Measurements from ENCODE around the gene ARHGEF11. TPM values are rescaled to one million over a fixed set of nuclear protein-coding genes. Genes with fewer than 3 reads are reported as not detected.

The ARHGEF11 gene
- total and polyA plus RNA-seq, 2 donors (not counting 1 experiment from before 2014, with no cell fraction given): 1.0 to 4.6 TPM

- WGBS (ENCODE audit: insufficient coverage): 90% methylated on average over 4 of the region's 5 CpGs
- CTCF ChIA-PET: no interaction called here
These were observed 38.2 kb downstream of the ARHGEF11 start for GRCh38 chr1:157007306-157007705.

GRCh38 chr1:157006676-157007075 is 38.9 kb downstream of the ARHGEF11 start:
- no peaks in the 10 kb centered on the region for H3K79me2 ChIP-seq (ENCODE audit: control insufficient read depth, insufficient read depth, low read length)
- ATAC-seq (ENCODE audit: low read depth) (no peak), DNase-seq (no peak)
- 100% methylated on average over 1 of the region's 2 CpGs for WGBS (ENCODE audit: insufficient coverage)
- Mint-ChIP-seq H3K4me3 (no peak overlapping the region), H3K9me3 (ENCODE audit: insufficient read depth) (no peaks in the 10 kb centered on the region), H3K27me3 (peaks cover 38% of the 10 kb centered on the region), H3K4me1 (no peaks in the 10 kb centered on the region), H3K27ac (no peak overlapping the region)
- ChIA-PET CTCF (no interaction called here), POLR2A (no interaction called here)
- H3K4me1 ChIP-seq (ENCODE audit: control insufficient read depth in 2 of 2, insufficient read depth in 2 of 2, low read length in 2 of 2): no peaks in the 10 kb centered on the region
- H3K27ac ChIP-seq (ENCODE audit: low read length in 2 of 2): no peak overlapping the region
- H3K9ac ChIP-seq (ENCODE audit: low read length): no peak overlapping the region
- no peak overlapping the region for H3K4me3 ChIP-seq (ENCODE audit: control extremely low read depth in 1 of 5, extremely low read depth in 1 of 5, insufficient read depth in 1 of 5, low read depth in 2 of 5, low read length in 4 of 5)
- H3K27me3 ChIP-seq (replicated peaks in 1 of 4; ENCODE audit: control extremely low read depth in 1 of 4, control insufficient read depth in 3 of 4, insufficient read depth in 4 of 4, low read length in 3 of 4): peaks cover 0 to 23% (median 9%) of the 10 kb centered on the region in 4 experiments
- TF ChIP-seq CTCF (IDR thresholded peaks at IDR 0.05) (no peak), EZH2 (IDR thresholded peaks at IDR 0.05; ENCODE audit: borderline replicate concordance, insufficient read depth, low read depth, low read length, poor library complexity, severe bottlenecking) (no peak)
- no peaks in the 10 kb centered on the region for H4K20me1 ChIP-seq (ENCODE audit: control insufficient read depth, insufficient read depth, low read length, poor library complexity, severe bottlenecking)
- no peak overlapping the region for H2AFZ ChIP-seq (ENCODE audit: insufficient read depth, low read depth, low read length, poor library complexity, severe bottlenecking)
- H3K36me3 ChIP-seq (replicated peaks in 1 of 2; ENCODE audit: control extremely low read depth in 1 of 2, control insufficient read depth in 1 of 2, extremely low read depth in 1 of 2, insufficient read depth in 2 of 2, low read length in 1 of 2): no peaks in the 10 kb centered on the region
- H3K9me3 ChIP-seq (ENCODE audit: control extremely low read depth in 1 of 3, control insufficient read depth in 2 of 3, insufficient read depth in 1 of 3, low read length in 2 of 3): no peaks in the 10 kb centered on the region
- intact Hi-C loops (cut with micrococcal nuclease): no loop called here
- no peak overlapping the region for H3K4me2 ChIP-seq (replicated peaks; ENCODE audit: low read depth, low read length, poor library complexity, severe bottlenecking)

More at GRCh38 chr1:157007306-157007705, 38.2 kb downstream of the ARHGEF11 start:
- H2AFZ ChIP-seq (ENCODE audit: insufficient read depth, low read depth, low read length, poor library complexity, severe bottlenecking): no peak overlapping the region
- no peak overlapping the region for H3K27ac ChIP-seq (ENCODE audit: low read length in 2 of 2)
- TF ChIP-seq CTCF (IDR thresholded peaks at IDR 0.05): no peak
- no peak for TF ChIP-seq EZH2 (IDR thresholded peaks at IDR 0.05; ENCODE audit: borderline replicate concordance, insufficient read depth, low read depth, low read length, poor library complexity, severe bottlenecking)
- H3K36me3 ChIP-seq (replicated peaks in 1 of 2; ENCODE audit: control extremely low read depth in 1 of 2, control insufficient read depth in 1 of 2, extremely low read depth in 1 of 2, insufficient read depth in 2 of 2, low read length in 1 of 2): no peaks in the 10 kb centered on the region
- H3K27me3 Mint-ChIP-seq: peaks cover 38% of the 10 kb centered on the region
- no peaks in the 10 kb centered on the region for H3K9me3 ChIP-seq (ENCODE audit: control extremely low read depth in 1 of 3, control insufficient read depth in 2 of 3, insufficient read depth in 1 of 3, low read length in 2 of 3)
- H3K9ac ChIP-seq (ENCODE audit: low read length): no peak overlapping the region
- H3K4me1 Mint-ChIP-seq: no peaks in the 10 kb centered on the region
- intact Hi-C loops (cut with micrococcal nuclease): no loop called here
- H3K4me3 ChIP-seq (ENCODE audit: control extremely low read depth in 1 of 5, extremely low read depth in 1 of 5, insufficient read depth in 1 of 5, low read depth in 2 of 5, low read length in 4 of 5): no peak overlapping the region
- no peak overlapping the region for H3K27ac Mint-ChIP-seq
- POLR2A ChIA-PET: no interaction called here
- peaks cover 0 to 23% (median 10%) of the 10 kb centered on the region in 4 experiments for H3K27me3 ChIP-seq (replicated peaks in 1 of 4; ENCODE audit: control extremely low read depth in 1 of 4, control insufficient read depth in 3 of 4, insufficient read depth in 4 of 4, low read length in 3 of 4)
- no peaks in the 10 kb centered on the region for H3K4me1 ChIP-seq (ENCODE audit: control insufficient read depth in 2 of 2, insufficient read depth in 2 of 2, low read length in 2 of 2)
- ATAC-seq (ENCODE audit: low read depth) (no peak), DNase-seq (no peak)
- no peaks in the 10 kb centered on the region for H3K9me3 Mint-ChIP-seq (ENCODE audit: insufficient read depth)
- H3K4me2 ChIP-seq (replicated peaks; ENCODE audit: low read depth, low read length, poor library complexity, severe bottlenecking): no peak overlapping the region
- no peaks in the 10 kb centered on the region for H4K20me1 ChIP-seq (ENCODE audit: control insufficient read depth, insufficient read depth, low read length, poor library complexity, severe bottlenecking)
- no peak overlapping the region for H3K4me3 Mint-ChIP-seq
- H3K79me2 ChIP-seq (ENCODE audit: control insufficient read depth, insufficient read depth, low read length): no peaks in the 10 kb centered on the region

Data from B cell (primary cell).